GM21515 (cell line): ENCODE results near the gene RIPOR3.

ENCODE experiments used
- ATAC-seq: cut with Tn5 transposase; IDR thresholded peaks from one replicate; pipeline ENCODE4 v1.9.1; 2021; ENCODE audit not compliant: unreplicated experiment

RIPOR3 gene, protein sequence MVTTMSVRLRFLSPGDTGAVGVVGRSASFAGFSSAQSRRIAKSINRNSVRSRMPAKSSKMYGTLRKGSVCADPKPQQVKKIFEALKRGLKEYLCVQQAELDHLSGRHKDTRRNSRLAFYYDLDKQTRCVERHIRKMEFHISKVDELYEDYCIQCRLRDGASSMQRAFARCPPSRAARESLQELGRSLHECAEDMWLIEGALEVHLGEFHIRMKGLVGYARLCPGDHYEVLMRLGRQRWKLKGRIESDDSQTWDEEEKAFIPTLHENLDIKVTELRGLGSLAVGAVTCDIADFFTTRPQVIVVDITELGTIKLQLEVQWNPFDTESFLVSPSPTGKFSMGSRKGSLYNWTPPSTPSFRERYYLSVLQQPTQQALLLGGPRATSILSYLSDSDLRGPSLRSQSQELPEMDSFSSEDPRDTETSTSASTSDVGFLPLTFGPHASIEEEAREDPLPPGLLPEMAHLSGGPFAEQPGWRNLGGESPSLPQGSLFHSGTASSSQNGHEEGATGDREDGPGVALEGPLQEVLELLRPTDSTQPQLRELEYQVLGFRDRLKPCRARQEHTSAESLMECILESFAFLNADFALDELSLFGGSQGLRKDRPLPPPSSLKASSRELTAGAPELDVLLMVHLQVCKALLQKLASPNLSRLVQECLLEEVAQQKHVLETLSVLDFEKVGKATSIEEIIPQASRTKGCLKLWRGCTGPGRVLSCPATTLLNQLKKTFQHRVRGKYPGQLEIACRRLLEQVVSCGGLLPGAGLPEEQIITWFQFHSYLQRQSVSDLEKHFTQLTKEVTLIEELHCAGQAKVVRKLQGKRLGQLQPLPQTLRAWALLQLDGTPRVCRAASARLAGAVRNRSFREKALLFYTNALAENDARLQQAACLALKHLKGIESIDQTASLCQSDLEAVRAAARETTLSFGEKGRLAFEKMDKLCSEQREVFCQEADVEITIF

DNA sequence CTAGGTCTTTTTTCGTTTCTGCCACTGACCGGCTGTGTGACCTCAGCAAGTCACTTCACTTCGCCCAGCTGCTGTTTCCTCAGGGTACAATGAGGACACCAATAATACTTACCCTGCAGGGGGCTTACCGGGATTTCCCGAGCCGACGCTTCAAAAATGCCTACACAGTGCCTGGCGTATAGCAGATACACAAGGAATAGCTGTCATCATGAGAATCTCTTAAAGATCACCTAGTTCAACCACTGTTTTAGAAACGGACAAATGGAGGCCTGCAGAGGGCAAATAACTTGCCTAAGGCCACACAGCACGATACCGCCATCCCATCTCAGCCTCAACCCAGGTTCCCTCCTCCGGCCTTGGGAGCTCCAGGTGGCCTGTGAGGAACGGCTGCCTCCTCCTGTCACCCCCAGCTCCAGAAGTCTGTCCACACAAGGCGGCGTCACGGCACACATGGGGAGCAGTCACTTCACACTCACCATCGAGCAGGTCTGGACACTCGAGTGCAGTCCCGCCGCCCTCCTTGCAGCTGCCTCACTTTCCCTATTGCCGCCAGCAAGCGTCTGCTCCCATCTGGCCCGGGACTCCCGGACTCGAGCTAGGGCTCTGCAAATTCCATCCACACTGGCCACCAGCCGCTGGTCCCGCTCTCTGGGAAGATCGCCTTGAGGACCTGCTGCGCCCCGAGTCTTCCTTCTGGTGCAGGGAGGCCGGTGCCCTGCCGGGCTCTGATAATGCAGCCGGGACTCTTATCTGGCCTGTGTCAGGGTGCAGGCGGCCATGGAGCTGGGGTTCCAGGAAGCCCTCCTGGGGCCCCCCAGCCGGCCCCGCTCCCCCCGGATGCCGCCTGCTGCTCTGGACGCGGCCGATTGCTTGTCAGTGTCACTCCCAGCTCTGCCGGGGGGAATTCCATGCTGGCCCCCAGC is at the start of gene RIPOR3:
Gene RIPOR3, minus strand, starts transcription at position 893 of the 923 bp plus-strand sequence. Its CDS starts 414 bp downstream, at position 479.
- no peak for ATAC-seq

DNA sequence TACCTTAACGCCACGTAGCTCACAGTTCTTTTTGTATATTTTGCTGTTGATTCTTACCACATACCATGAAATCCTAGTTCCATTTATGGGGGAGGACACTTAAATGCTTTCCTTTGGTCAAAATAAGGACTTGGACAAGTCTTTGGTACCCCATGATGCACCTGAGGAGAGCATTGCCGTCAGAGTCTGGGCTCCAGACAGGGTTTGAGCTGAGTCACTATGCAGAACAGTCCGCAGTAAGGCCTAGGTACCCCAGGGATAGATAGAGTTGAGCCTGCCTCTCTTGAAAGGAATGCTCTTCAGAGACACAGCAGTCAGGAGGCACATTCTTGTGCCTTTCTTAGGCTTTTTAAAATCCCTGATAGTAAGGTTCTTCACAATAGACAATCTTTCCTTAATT is 46.0 kb upstream of the RIPOR3 start:
- ATAC-seq, result no peak

DNA sequence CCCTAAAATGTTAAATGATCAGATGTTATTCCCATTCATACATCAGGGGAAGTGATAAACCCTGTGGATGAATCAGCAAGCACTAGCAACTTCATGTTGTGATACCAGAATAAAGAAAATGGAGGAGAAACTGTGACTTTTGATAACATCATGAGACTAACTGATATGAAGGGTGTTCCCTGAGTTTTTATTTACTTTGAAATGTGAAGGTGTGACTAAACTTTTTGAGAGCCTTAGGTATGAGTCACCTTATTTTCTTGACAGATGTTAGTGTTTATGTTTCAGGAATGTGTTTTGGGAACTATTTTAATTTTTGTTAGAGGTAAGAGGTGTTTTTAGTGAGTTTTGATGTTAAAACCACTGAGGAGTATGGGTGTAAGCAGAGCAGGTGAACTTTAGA is 44.5 kb upstream of the RIPOR3 start:
- ATAC-seq, result no peak

DNA sequence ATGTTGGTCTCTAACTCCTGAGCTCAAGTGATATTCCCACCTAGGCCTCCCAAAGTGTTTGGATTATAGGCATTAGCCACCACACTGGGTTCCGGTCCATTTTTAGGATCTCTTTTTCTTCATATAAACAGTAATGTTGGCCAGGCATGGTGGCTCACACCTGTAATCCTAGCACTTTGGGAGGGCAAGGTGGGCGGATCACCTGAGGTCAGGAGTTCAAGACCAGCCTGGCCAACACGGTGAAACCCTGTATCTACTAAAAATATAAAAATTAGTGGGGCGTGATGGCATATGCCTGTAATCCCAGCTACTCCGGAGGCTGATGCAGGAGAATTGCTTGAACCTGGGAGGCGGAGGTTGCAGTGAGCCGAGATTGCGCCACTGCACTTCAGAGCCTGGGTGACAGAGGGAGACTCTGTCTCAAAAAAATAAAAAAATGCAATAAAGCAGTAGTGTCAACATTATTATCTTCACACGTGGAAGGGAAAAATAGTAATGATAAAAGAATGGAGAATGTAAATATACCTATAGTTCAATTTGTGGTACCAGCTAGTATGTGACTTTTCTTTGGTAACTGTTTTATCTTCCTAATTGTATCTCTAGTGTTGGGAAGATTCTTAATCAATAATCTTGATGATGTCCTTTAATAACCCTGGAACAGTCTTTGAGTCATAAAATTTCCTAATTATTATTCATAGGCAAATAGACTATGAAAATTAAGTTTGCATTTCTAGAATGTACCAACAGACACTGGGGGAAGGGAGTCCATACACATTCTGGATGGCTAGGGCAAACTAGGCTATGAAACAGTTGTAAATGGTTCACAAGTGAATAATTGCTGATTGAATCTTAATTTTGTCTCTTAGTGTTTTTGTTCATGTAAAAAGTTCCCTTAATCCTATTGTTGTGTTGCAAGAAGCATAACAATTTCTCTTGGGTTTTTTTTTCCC is 43.7 kb upstream of the RIPOR3 start:
- ATAC-seq, result no peak

DNA sequence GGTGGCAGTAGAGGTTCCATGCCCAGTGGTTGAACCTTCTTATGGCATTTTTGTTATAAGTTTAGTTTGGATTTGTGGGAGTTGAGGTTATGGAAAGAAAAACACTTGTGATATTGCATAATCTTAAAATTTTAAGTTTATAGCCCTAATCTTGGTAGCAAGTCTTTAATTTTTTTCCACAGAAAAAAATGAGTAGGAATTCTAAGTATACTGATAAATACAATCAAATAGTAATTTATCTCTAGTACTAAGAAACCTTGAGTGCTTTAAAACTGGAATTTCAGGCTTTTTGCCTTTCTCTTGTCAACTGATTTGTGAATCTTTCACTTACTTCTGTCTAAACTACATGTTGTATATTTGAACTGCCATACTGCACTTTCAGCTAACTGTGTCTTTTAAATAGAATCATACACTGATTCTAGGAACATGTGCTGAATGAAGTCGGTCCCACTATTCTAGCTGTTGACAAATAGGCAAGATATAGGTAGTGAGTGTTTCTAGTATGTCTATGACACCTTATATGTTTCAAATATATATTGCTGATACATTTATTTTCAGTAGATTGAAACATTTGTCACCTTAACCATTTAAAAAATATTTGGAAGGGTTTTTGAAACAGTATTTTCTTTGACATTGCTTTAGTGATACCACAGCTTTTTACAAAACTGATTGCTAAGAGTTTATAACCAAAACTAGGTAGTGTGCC is 42.5 kb upstream of the RIPOR3 start:
- no peak for ATAC-seq

DNA sequence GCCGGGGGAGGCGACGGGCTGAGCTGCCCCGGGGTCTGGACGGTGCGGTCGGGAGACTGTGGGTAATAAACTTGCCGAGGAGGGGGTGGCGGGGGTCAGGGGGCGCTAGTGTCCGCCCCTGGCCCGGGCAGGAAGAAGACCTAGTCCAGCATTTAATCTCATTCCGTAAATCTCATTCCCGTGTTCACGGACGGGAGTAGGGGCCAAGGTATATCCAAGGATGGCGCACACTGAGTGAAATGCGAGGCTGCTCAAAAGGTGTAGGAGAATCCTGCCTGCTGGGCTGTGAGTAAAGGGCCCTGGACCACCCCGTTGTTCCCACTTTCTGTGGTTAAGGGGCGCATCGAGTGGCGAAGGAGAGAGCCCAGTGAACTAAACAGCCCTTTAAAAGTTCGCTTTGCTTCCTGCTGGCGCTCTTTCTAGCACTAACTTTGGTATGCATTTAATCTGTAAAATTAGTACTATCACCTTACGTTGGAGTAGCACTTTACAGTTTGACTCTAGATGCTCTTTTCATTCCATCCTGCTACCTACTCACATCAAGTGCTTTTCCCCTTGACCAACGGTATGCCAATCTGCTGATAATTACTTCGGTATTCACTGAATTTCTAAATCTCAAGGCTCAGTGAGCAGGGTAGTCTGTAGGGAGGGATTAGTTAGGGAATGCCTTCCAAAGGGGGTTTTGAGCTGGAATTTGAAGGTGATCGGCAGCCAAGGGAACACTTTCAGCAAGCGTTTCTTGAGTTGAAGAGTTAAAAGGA is 40.8 kb upstream of the RIPOR3 start:
- peak; percentile 0 for ATAC-seq

DNA sequence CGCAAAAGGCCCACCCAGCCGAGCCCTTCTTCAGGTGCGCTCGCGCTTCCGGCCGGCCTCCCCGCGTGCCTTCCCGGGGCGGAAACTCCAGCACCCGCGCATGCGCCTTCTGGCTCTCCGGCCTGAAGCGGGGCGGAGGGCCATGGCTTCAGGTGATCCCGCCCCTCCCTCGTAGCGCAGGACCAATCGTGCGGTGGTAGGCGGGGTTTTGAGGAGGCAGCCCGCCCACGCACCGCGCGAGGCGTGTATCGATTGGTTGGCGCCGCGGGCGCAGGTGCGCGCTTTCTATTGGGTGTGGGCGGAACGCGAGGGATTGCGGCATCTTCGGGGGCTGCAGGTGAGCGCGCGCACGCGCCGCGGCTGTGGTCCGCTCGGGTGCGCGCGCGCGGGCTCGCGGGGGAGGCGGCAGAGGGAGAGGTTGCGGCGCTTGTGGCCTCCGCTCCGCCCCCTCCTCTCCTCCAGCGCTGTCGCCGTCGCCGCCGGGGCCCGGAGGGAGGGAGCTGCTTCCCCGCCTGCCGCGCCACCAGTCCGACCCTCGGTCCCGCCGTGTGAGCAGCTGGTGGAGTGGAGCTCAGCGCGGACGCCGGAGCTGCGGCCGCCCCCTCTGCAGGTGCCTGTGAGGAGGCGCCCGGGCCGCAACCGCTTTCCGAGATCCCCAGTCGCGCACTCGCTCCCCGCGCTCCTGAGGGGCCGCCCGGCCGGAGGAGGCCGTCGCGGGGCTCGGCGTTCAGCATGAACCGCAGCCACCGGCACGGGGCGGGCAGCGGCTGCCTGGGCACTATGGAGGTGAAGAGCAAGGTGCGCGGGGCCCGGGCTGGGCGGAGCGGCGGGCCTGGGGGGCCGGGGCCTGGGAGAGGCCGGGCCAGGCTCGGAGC is 40.0 kb upstream of the RIPOR3 start, which contains the start of gene PARD6B:
Gene PARD6B, plus strand, starts transcription at position 526 of the 875 bp plus-strand sequence. Its CDS starts 207 bp downstream, at position 733.
- ATAC-seq, result peak; percentile 86

DNA sequence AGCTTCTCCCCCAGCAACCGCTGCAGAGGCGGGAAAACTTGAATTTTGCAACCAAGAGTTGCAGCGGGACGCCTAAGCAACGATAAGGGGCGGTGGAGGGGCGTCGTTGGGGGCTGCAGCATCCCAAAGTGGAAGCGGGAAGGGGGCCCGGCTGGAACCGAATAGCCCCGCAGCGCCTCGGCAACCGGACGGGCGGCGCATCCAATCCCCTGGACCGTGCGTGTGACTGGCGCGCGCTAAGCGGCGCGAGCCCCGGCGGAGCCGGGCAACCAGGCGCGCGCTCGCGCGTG is 39.4 kb upstream of the RIPOR3 start:
- no peak for ATAC-seq

DNA sequence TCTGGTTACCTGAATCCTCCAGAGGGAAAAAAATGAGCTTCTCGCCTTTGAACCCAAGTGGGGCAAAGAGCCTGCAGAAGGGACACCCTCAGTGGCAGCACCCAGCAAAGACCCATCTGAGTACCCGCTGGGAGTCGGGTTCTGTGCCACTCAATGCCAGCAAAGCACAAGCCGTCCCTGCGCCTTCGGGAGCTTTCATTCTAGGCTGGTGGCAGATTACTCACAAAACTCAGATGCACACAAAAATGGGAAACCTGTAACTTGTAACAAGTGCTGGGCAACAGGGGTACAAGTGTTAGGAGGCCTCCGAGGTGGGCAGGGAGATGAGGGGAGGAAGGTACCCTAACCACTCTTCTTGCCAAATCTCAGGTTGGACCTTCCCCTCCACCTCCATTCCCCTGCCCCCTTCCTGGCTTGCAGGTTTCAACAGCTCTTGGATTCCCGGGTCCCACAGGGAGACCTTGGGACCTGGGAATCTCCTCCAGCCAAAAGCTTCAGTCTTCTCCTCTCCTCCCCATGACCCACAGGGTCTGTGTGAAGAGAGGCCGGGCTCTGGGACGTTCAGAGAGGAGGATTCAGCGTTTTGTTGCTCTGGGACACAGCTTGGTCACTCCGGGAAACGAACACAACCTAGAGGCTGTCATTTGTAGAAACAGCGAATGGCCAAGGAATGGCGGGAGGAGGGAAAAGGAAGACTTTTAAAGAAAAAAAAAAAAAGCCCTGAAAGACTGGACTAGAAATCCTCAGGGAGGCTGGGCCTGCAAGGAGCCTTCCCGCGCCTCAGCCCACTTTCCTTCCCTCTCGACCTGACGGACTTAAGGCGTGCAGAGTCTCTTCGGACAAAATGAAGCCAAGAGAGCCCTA is 38.8 kb upstream of the RIPOR3 start:
- ATAC-seq, result no peak

DNA sequence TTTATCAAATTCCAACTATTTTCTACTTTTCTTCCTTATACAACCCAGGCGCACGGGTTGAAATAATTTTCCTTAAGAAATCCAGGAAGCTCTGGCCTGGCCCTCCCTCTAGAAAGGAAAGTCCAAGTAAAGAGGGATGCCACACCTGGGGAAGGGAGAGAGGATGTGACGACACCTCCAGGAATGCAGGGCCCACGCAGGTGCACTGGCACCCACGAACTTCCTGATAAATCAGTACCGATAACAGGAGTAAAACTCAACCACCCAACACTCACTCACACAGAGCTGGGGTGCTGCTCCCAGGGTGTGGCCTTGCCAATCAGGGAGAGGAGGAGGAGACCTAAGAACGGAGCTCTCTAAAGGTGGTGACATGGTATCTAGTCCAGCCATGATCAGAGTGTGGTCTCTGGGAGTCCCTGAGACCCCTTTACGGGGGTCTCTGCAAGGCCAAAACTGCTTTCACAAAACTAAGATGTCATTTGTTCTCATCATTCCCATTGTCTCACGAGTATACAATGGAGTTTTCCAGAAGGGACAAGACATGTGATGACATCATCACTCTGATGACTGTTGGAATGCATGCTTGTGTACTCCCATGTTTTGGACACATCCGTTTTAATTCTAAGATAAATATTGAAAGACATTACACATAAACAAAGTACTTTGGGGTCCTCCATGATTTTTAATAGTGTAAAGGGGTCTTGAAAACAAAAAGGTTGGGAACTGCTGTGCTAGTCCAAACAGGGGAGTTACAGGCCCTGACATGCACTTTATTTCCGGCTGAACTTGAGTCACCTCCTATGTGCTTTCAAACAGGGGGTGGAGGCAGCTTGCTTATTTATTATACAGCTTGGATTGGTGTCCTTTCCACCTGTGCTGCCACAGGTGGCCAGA is 37.9 kb upstream of the RIPOR3 start:
- ATAC-seq, result no peak

DNA sequence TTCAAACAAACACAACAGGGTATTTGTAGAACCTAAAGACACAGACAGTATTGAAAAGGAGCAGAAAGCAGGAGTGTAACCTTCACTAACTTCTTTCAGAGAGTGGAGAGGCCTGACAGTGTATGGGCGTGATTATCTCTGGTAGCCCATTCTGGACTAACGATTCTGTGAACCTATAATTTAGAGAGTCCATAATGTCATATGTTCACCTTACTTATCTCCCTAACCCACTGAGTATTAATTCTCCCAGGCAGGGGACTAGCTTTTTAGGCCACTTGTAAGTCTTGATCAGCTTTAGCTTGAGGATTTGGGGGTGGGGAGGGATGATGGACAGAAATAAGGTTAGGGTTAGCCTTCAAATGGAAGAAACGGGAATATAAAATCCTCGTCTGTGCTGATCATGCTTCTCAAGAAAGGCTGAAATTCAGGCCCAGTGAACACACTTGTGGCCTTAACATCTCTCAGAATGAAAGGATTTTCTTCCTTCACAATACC is 37.2 kb upstream of the RIPOR3 start:
- no peak for ATAC-seq

DNA sequence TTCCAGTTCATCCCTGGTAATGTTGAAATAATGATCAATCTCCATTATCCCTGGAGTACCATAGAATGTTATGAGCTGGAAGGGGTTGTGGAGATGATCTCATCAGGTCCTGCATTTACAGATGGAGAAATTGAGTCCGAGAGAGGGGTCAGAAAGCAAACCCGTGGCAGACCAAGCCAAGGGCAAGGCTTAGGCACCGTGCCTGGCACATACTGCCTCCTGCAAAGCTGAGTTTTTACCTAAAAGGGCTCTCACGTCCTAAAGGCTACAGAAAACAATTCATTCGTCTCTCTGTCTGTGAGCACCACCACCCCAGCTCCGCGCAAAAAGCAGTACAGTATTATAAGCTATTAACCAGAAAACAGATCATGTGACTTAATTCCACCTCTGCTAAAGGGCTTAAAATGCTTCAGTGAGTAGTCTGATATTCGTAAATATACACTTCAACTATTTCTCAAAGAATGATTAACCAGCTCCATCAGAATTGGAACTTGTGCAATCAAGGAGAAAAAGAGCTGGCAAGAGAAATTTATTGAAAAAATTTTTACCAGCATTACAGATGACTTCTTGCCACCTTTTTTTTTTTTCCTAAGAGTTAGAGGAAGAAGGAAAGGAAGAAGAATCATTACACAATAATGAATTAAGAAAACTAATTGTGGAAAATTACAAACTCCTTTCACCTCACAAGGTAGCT is 36.6 kb upstream of the RIPOR3 start:
- ATAC-seq, result no peak

DNA sequence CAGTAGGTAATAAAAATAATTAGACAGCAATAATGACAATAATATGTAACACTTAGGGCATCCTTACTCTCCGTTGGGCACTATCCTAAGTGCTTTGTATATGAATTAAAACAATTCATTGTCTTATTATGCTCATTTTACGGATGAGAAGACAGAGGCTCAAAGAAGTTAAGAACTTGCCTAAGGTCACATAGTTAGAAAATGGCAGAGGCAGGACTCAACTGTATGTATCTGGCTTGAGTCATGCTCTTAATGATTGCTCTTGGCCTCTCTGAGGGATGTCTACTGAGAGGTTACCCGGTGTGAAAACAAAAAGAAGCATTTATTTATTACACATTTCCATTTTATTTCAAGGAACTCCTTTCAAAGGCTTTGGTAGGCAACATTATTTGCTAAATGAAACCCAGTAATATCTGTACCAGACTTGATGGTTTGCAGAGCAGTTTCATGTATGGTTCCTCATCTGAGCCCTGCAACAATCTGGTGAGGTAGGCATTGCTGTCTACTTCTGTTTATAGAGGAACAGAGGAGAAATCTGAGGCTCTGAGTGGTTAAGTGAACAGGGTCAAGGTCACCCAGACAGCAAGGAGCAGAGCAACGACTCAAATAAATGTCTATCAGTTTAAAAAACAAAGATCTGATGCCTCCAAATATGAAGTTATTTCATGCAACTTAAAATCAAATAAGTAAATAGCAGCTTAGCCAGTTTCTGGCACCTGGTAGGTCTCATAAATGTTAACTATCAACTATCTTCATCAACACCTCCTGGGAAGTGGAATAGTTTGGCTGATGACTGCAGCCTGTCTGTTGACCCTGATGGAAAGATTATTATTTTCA is 35.8 kb upstream of the RIPOR3 start:
- ATAC-seq, result no peak

DNA sequence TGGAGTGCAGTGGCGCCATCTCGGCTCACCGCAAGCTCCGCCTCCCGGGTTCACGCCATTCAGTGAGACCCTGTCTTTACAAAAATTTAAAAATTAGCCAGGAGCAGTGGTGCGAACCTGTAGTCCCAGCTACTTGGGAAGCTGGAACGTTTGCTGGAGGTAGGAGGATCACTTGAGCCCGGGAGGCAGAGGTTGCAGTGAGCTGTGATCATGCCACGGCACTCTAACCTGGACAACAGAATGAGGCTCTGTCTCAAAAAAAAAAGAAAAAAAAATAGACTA is 34.3 kb upstream of the RIPOR3 start:
- no peak for ATAC-seq
